Spleen (tissue), 11 donors: Measurements from ENCODE around the gene FPR2. TPM values are rescaled to one million over a fixed set of nuclear protein-coding genes. Genes with fewer than 3 reads are reported as not detected.
A peak's percentile ranks its signal among the peaks of the same experiment; 100 is the strongest.

Experiments
- DNase-seq: peaks from one replicate; pipeline ENCODE4 v3.0.0-alpha.2; 2020
- H3K27ac ChIP-seq, 8 donors: fragments of 200-600 bp; sonication (generic) in 7 of 8; 1 replicate in 4 of 8; 2 replicates in 4 of 8; pipeline versions ENCODE4 v1.5.0 to v1.8.0; 2016 to 2021; ENCODE audit warnings: inconsistent platforms in 4 of 8, mild to moderate bottlenecking in 4 of 8, moderate library complexity in 1 of 8
- H3K27me3 ChIP-seq, 7 donors: fragments of 200-600 bp; sonication (generic) in 6 of 7; replicated peaks in 1 of 7; 1 replicate in 4 of 7; 2 replicates in 3 of 7; pipeline versions ENCODE4 v1.5.0 to v1.8.0; 2016 to 2021; ENCODE audit warnings: inconsistent platforms in 3 of 7, mild to moderate bottlenecking in 1 of 7
- H3K36me3 ChIP-seq, 6 donors: fragments of 200-600 bp; sonication (generic) in 5 of 6; 1 replicate in 4 of 6; 2 replicates in 2 of 6; pipeline versions ENCODE4 v1.5.0 to v1.8.0; 2016 to 2021; ENCODE audit warnings: inconsistent platforms in 2 of 6
- H3K4me1 ChIP-seq, 6 donors: fragments of 200-600 bp; sonication (generic) in 5 of 6; 1 replicate in 3 of 6; 2 replicates in 3 of 6; pipeline versions ENCODE4 v1.5.0 to v1.8.0; 2016 to 2021; ENCODE audit warnings: inconsistent platforms in 3 of 6
- H3K4me3 ChIP-seq, 8 donors: fragments of 200-600 bp; sonication (generic) in 7 of 8; 1 replicate in 4 of 8; 2 replicates in 4 of 8; pipeline versions ENCODE4 v1.5.0 to v1.8.0; 2016 to 2021; ENCODE audit warnings: inconsistent platforms in 4 of 8, mild to moderate bottlenecking in 4 of 8, moderate library complexity in 2 of 8
- H3K9me3 ChIP-seq, 8 donors: fragments of 200-600 bp; sonication (generic) in 7 of 8; 1 replicate in 4 of 8; 2 replicates in 4 of 8; pipeline versions ENCODE4 v1.5.0 to v1.8.0; 2016 to 2021; ENCODE audit warnings: inconsistent platforms in 4 of 8
- CTCF ChIP-seq, 11 experiments: fragments of 200-600 bp in 7 of 11; fragments of 450-650 bp in 4 of 11; sonication (generic) in 4 of 11; IDR thresholded peaks in 8 of 11; conservative IDR thresholded peaks in 3 of 11; 1 replicate in 7 of 11; 2 replicates in 4 of 11; pipeline versions ENCODE4 v1.4.0 to v1.8.0; 2016 to 2021; ENCODE audit warnings: antibody characterized with exemption in 11 of 11, inconsistent platforms in 4 of 11, mild to moderate bottlenecking in 1 of 11
- POLR2A ChIP-seq, 3 donors: fragments of 450-650 bp; IDR thresholded peaks; one replicate each; pipeline ENCODE4 v1.5.1; 2017; ENCODE audit warnings: antibody characterized with exemption in 3 of 3, mild to moderate bottlenecking in 1 of 3
- POLR2AphosphoS5 ChIP-seq, 3 donors: sonication (generic); formaldehyde crosslinking; IDR thresholded peaks; one replicate each; pipeline ENCODE4 v1.5.1; 2017; ENCODE audit warnings: antibody characterized with exemption in 3 of 3
- WGBS, 5 donors: extraction: QIAGEN DNeasy Blood & Tissue Kit in 3 of 5; methylation state at CpG; one replicate each; pipeline versions ENCODE4 v1.1.5 to v1.1.7; 2013 to 2018; 5-methylcytosine and 5-hydroxymethylcytosine counted together
- intact Hi-C: fragments of 100-400 bp; cut with DNase I; formaldehyde crosslinking; loops from one replicate; pipeline ENCODE4 v1.15.0; 2023; ENCODE audit warnings: low total_unique reads
- polyA plus RNA-seq, 3 donors: library from polyadenylated mRNA; stranded (reverse); fragments of 200-250 nt; gene quantifications; one replicate each; pipeline ENCODE4 v1.2.1, GENCODE V29; 2013
- total RNA-seq, 7 donors: library from RNA; depleted of rRNA in 3 of 7; stranded (reverse); fragments of >200 nt in 3 of 7; fragmentation: NEBNext Ultra II Directional in 4 of 7; extraction: Animal tissue kit (Norgen Biotek cat#: 25700) in 4 of 7; gene quantifications; one replicate each; pipeline versions ENCODE4 v1.1.0 to v1.2.1, GENCODE V29; 2016 to 2021
- donor health status: healthy with polysubstance abuse.
- donor health status: DM: no; HTN: no; CAD: no; lungs with moderate emphysema.
- donor health status: DM: no; HTN: no; CAD: no.
- donor health status: Bipolar disorder and iron deficiency.
- donor health status: healthy.
- donor health status: DM: no; HTN: no; CAD: no.
- donor health status: DM: yes; HTN: yes; CAD: no.

The FPR2 gene
- total and polyA plus RNA-seq, 10 donors = 1.5 to 88.0 (median 34.7) TPM

GRCh38 chr19:51820011-51820410 lies 59.0 kb downstream of the FPR2 start:
- H3K27me3 ChIP-seq = no peaks in the 10 kb centered on the region

More at GRCh38 chr19:51820011-51820410, 59.0 kb downstream of the FPR2 start:
- peaks cover 0 to 45% (median 12%) of the 10 kb centered on the region in 8 donors for H3K9me3 ChIP-seq
- no peak overlapping the region for H3K4me3 ChIP-seq
- 36 to 55% (median 46%) methylated on average over 3 of the region's 3 CpGs for WGBS, 5 donors
- intact Hi-C loops = no loop called here
- DNase-seq = no peak
- peak overlapping the region in 5 of 8 donors; percentile 1 to 43 (median 29) for H3K27ac ChIP-seq
- H3K36me3 ChIP-seq = no peaks in the 10 kb centered on the region
- TF ChIP-seq POLR2A (IDR thresholded peaks at IDR 0.05) (no peak), POLR2AphosphoS5 (IDR thresholded peaks at IDR 0.05) (no peak), CTCF (IDR thresholded peaks at IDR 0.05 in 8 of 11, conservative IDR thresholded peaks at IDR 0.05 in 3 of 11) (no peak)
- H3K4me1 ChIP-seq = peaks cover 0 to 51% (median 1%) of the 10 kb centered on the region in 6 donors

Other genes with a start within 250 kb of the FPR2 start
- 1 to 10 TPM in 6 of 7 donors, under 1 TPM in 1; 0.91 to 5.8 (median 3.6) TPM for gene SIGLEC6, start 229.5 kb upstream of the FPR2 start, total RNA-seq
- 1 to 10 TPM in 1 of 3 donors, under 1 TPM in 2; 0.27 to 1.6 (median 0.30) TPM for gene SIGLEC6, start 229.5 kb upstream of the FPR2 start, polyA plus RNA-seq
- 10 to 100 TPM; 10.5 to 24.4 (median 18.4) TPM for gene ZNF175, start 189.9 kb upstream of the FPR2 start, total RNA-seq
- 1 to 10 TPM; 1.8 to 4.2 (median 2.0) TPM for gene ZNF175, start 189.9 kb upstream of the FPR2 start, polyA plus RNA-seq
- gene SIGLEC5, start 130.8 kb upstream of the FPR2 start, total RNA-seq = 10 to 100 TPM in 1 of 7 donors, 1 to 10 TPM in 4, not detected in 2; 5.9 to 12.9 (median 9.8) TPM
- gene SIGLEC5, start 130.8 kb upstream of the FPR2 start, polyA plus RNA-seq = not detected
- gene SIGLEC14, start 114.4 kb upstream of the FPR2 start, total RNA-seq = 100 to 1,000 TPM in 1 of 7 donors, 10 to 100 TPM in 4, not detected in 2; 40.1 to 101 (median 84.4) TPM
- 10 to 100 TPM; 13.3 to 20.8 (median 15.9) TPM for gene SIGLEC14, start 114.4 kb upstream of the FPR2 start, polyA plus RNA-seq
- gene SPACA6, start 67.8 kb upstream of the FPR2 start, total RNA-seq = 10 to 100 TPM; 16.4 to 29.3 (median 20.1) TPM
- gene SPACA6, start 67.8 kb upstream of the FPR2 start, polyA plus RNA-seq = 10 to 100 TPM in 2 of 3 donors, 1 to 10 TPM in 1; 9.6 to 44.2 (median 20.2) TPM
- under 1 TPM in 2 of 7 donors, not detected in 5; 0.22 to 0.54 TPM for gene HAS1, start 37.2 kb upstream of the FPR2 start, total RNA-seq
- under 1 TPM in 2 of 3 donors, not detected in 1; 0.11 to 0.58 TPM for gene HAS1, start 37.2 kb upstream of the FPR2 start, polyA plus RNA-seq
- 100 to 1,000 TPM; 103 to 344 (median 144) TPM for gene FPR1, start 9.3 kb upstream of the FPR2 start, total RNA-seq
- gene FPR1, start 9.3 kb upstream of the FPR2 start, polyA plus RNA-seq = 10 to 100 TPM in 2 of 3 donors, 1 to 10 TPM in 1; 7.2 to 24.1 (median 12.2) TPM
- 10 to 100 TPM in 5 of 7 donors, 1 to 10 TPM in 2; 3.4 to 19.7 (median 13.5) TPM for gene FPR3, start 34.0 kb downstream of the FPR2 start, total RNA-seq
- gene FPR3, start 34.0 kb downstream of the FPR2 start, polyA plus RNA-seq = 1 to 10 TPM; 3.9 to 5.4 (median 3.9) TPM
- gene ZNF577, start 126.8 kb downstream of the FPR2 start, total RNA-seq = 10 to 100 TPM; 13.0 to 25.8 (median 20.9) TPM
- gene ZNF577, start 126.8 kb downstream of the FPR2 start, polyA plus RNA-seq = 10 to 100 TPM; 11.4 to 31.7 (median 13.2) TPM
- gene ZNF649, start 143.8 kb downstream of the FPR2 start, total RNA-seq = 10 to 100 TPM; 13.1 to 19.7 (median 14.4) TPM
- 1 to 10 TPM; 3.4 to 4.3 (median 3.5) TPM for gene ZNF649, start 143.8 kb downstream of the FPR2 start, polyA plus RNA-seq
- 10 to 100 TPM in 1 of 7 donors, 1 to 10 TPM in 6; 4.9 to 11.6 (median 7.0) TPM for gene ZNF613, start 166.3 kb downstream of the FPR2 start, total RNA-seq
- 1 to 10 TPM; 2.8 to 4.0 (median 3.2) TPM for gene ZNF613, start 166.3 kb downstream of the FPR2 start, polyA plus RNA-seq
- gene ZNF350, start 225.7 kb downstream of the FPR2 start, total RNA-seq = 10 to 100 TPM; 17.7 to 26.0 (median 20.2) TPM
- gene ZNF350, start 225.7 kb downstream of the FPR2 start, polyA plus RNA-seq = 10 to 100 TPM in 1 of 3 donors, 1 to 10 TPM in 2; 7.9 to 11.3 (median 8.1) TPM
- 10 to 100 TPM in 6 of 7 donors, 1 to 10 TPM in 1; 10.0 to 19.9 (median 12.3) TPM for gene ZNF615, start 247.0 kb downstream of the FPR2 start, total RNA-seq
- 1 to 10 TPM; 2.0 to 3.5 (median 3.1) TPM for gene ZNF615, start 247.0 kb downstream of the FPR2 start, polyA plus RNA-seq